Measurements from ENCODE around the gene SAMSN1.

DNA sequence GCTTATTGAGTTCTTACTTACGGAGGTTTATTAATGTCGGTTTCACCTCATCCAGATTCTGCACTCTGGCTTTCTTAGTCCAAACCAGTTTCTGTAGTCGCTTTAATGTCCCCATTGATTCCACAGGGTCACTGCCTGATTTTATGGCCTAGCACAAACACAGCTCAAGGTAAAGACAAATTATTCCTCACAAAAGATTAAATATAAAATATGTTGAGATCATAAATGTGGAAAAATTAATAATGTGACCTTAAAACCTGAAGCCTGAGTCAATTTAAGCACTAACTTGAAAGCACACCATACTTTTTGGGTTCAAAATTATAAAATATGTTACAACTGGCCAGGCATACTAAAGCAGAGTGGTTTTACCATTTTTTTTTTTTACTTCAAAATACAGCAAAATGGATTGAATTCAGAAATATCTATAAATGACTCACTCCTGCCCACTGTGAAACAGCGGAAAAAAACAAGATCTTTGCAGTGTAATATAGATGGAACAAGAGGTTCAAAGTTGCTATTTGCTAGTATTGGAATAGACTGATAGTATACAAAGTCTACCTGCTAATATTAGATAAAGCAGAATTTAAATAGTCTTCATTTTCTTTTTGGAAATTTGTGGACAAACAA is 37.6 kb upstream of the SAMSN1 start:
- no peak for TF ChIP-seq CTCF (IDR thresholded peaks at IDR 0.05)
- TF ChIP-seq TAF1 (IDR thresholded peaks at IDR 0.05; ENCODE audit: borderline replicate concordance, low read depth, low read length): no peak
- TF ChIP-seq SMC3 (IDR thresholded peaks at IDR 0.05; ENCODE audit: low read depth, low read length): no peak
- no peak for TF ChIP-seq TCF12 (IDR thresholded peaks at IDR 0.05)
- no peak for TF ChIP-seq EP300 (IDR thresholded peaks at IDR 0.05; ENCODE audit: borderline replicate concordance in 1 of 2, low read depth in 1 of 2, low read length in 1 of 2)
- no peak for TF ChIP-seq JUND (IDR thresholded peaks at IDR 0.05)
- TF ChIP-seq EZH2phosphoT487 (IDR thresholded peaks at IDR 0.05; ENCODE audit: borderline replicate concordance, low read depth): no peak

Measured in SK-N-SH (cell line).